ENCODE measurements around the gene IL37.
"Not testable (repeated sequence)": the region's sequence is repeated elsewhere in the genome, so short reads cannot be mapped to it uniquely, and the experiment has no call there.

IL37 gene

GRCh38 chr2:112889976-112890375 lies 21.0 kb upstream of the IL37 start:
- DNase-seq (ENCODE audit: low read depth, low spot score): no peak

DNA sequence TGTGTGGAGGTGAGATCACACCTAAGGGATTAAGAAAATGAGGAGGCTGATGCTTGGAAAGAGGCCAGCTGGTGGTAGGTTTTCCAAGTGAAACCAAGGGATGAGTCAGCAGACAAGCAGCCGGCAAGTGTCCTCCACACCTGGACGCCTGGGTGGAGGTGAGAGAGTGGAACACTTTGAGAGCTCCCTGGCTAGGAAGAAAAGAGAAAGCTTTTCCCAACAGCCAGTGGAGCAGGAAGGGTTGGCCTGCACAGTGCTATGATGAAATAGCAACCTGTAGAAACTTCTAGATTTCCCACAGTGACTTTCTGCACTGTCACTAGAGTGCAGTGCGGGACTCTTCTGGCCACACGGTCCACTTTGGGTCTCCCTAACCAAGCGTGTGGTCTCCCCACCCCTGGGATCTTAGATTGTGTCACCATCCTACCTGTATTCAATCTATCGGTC lies 19.6 kb upstream of the IL37 start:
- DNase-seq (ENCODE audit: low read depth, low spot score): no peak

- no peak for DNase-seq (ENCODE audit: low read depth, low spot score)
These were observed 17.2 kb upstream of the IL37 start for GRCh38 chr2:112893752-112894151.

GRCh38 chr2:112896909-112897623 lies 13.9 kb upstream of the IL37 start:
- DNase-seq (ENCODE audit: low read depth, low spot score): no peak

- no peak for DNase-seq (ENCODE audit: low read depth, low spot score)
These were observed 13.4 kb upstream of the IL37 start for GRCh38 chr2:112897624-112897978.

GRCh38 chr2:112901431-112902065 lies 9.4 kb upstream of the IL37 start:
- DNase-seq (ENCODE audit: low read depth, low spot score): not testable (repeated sequence)

- DNase-seq (ENCODE audit: low read depth, low spot score): no peak
These were observed 8.1 kb upstream of the IL37 start for GRCh38 chr2:112902816-112903215.

- DNase-seq (ENCODE audit: low read depth, low spot score): no peak
These were observed 6.1 kb upstream of the IL37 start for GRCh38 chr2:112904883-112905282.

DNA sequence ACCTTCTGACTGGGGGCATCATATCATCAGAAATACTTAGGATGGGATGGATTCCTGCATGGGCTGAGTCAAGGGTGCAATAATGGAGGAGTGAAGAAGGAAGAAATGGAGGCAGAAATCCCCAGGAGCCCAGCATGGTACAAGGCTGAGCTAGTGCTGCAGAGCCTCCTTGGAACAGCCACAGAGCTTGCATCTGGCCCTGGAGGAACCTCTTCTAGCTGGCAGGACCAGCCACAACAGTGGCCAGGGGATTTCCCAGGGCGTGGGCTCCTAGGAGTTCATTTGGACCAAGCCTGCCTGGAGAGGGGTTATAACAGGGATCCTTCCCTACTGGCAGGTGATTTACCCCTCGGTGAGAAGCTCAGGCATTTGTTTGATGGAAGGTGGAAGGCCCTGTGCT lies 4.7 kb upstream of the IL37 start:
- no peak for DNase-seq (ENCODE audit: low read depth, low spot score)

DNA sequence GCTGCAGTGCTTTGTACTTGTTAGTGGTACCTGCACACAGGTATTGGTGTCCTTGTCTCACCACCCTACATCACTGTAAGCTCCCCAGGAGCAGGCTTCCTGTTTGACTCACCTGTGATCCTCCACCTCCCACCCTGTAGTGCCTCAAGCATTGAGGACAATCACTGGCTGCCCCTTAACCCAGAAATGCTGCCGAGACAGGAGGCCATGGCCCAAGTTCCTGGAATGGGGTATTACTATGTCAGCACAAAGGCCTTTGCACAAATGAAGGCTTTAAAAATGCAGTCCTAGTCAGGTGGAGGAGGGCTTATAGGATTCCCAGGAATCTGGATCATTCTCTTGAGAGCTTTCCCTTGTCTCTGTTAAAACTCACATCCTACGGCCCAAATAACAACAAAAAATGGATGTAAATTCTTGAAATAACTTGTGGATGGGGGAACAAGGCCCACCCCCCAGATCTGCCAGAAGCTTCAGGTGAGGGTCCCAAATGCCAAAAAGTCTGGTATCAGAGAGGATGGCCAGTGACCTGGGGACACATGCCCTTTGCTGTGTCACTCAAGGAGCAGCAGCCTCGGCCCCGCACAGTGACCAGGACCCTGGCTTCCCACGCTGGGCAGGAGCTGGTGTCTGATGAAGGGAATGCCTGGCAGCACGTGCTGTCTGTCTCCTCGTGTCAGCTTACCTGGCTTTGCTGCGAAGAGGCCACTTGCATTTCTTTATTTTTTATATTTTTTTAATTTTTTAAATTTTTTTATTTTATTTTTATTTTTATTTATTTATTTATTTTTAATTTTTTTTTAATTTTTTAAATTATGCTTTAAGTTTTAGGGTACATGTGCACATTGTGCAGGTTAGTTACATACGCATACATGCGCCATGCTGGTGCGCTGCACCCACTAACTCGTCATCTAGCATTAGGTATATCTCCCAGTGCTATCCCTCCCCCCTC lies 3.7 kb upstream of the IL37 start:
- no peak for DNase-seq (ENCODE audit: low read depth, low spot score)

DNA sequence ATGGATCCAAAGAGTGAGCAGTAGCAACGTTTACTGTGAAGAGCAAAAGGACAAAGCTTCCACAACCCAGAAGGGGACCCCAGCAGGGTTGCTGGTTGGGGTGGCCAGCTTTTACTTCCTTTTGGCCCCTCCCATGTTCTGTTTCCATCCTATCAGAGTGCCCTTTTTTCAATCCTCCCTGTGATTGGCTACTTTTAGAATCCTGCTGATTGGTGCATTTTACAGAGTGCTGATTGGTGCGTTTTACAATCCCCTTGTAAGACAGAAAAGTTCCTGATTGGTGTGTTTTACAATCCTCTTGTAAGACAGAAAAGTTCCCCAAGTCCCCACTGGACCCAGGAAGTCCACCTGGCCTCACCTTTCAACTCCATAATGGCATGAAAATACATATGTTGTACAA lies 2.4 kb upstream of the IL37 start:
- not testable (repeated sequence) for DNase-seq (ENCODE audit: low read depth, low spot score)

DNA sequence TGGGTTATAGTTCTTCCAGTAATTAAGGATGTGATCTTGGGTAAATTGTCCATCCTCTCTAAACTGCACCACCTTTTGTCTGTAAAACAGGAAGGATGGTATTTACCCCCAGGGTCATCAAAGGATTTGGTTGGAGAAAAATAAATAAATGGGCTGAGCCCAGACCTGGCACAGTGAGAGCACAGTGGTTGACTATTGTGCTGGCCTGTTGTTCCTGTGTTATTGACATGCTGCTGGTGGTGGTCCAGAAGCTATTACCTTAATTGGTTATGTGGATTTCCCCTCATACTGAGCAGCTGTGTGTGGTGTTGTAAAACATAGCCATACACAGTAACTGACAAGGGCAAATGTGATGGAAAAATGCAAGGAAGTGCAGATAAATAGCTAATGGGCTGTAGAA lies 746 bp upstream of the IL37 start:
- DNase-seq (ENCODE audit: low read depth, low spot score): no peak

GRCh38 chr2:112912403-112912802 lies 1.4 kb downstream of the IL37 start:
- no peak for DNase-seq (ENCODE audit: low read depth, low spot score)

GRCh38 chr2:112915300-112916144 lies 4.6 kb downstream of the IL37 start:
- no peak for DNase-seq (ENCODE audit: low read depth, low spot score)

DNA sequence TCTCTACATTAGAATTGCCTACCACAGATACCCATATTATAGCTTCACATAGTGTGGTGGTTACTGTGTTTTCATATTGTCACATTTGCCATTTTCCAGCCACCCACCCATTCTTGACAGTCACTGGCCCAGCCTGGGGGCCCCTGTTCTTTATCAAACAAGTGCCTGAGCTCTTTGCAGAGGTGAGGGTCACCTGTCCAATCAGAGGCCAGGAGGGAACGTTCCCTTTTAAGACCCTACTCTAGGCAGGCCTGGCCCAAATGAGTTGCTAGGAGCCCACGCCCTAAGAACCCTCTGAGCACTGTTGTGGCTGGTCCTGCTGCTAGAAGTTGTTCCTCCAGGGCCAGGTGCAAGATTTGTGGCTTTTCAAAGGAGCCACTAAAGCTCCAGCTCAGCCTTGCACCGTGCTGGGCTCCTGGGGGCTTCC lies 5.2 kb downstream of the IL37 start:
- DNase-seq (ENCODE audit: low read depth, low spot score): no peak

- DNase-seq (ENCODE audit: low read depth, low spot score): no peak
These were observed 5.8 kb downstream of the IL37 start for GRCh38 chr2:112916625-112917247.

DNA sequence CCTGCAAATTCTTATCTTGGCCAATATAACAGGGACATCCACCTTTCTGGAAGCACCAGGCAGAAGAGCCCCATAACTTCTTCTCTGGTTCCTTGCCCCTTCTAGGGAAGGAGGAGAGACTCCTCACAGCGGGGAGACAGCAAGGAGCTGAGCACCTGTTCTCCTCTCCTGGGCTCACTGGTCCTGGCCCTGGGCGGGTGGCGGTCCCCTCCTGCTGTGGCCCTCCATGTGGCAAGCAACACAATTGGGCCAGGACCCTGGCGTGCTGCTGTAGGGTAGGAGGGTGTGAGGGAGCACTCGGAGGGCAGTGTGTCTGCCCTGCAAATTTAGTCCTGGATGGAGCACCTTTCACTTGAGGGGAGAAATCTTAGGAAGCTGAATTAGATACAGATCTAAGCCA lies 6.9 kb downstream of the IL37 start:
- DNase-seq (ENCODE audit: low read depth, low spot score): no peak

DNA sequence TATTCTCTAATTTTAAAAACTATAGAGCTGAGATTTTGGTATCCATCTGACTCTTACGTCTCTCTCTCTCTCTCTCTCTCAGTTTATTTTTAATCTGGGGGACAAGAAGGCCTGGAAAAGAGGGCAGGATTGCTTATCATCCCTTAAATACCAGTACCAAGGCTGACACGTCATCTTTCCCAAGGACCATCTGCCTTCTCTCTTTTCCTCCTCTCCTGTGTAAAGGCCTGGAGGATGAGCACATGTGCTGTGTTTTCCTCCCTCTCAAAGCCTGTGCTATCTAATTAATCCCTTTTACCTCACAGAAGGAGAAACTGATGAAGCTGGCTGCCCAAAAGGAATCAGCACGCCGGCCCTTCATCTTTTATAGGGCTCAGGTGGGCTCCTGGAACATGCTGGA lies 7.3 kb downstream of the IL37 start:
- no peak for DNase-seq (ENCODE audit: low read depth, low spot score)

- DNase-seq (ENCODE audit: low read depth, low spot score): no peak
These were observed 8.1 kb downstream of the IL37 start for GRCh38 chr2:112919086-112919485.

DNA sequence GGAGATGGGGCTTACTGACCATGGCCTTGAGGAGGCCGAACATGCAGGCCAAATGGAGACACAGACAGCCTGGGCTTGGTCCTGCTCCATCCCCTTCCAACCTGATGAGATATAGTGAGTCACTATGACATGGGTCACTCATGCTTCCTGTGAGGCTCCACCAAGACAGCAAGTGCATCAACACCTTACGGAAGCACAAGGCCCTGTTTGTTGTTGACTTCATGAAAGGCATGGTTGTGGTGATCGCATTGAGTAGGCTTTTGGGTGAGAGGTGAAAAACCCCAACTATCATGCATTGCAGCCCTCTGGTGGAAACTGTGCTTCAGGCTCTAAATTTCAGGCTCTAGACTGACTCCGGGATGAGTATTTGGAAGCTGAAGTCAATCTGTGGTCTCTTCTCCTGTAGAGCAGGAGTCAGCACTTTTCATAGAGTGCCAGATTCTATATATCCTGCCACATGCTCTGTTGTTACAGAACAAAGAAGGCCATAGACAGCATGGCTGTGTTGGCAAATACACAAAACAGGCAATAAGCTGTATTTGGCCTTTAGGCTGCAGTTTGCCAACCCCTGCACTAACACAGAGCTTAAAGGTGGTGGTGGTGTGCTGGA lies 10.1 kb downstream of the IL37 start:
- no peak for DNase-seq (ENCODE audit: low read depth, low spot score)

DNA sequence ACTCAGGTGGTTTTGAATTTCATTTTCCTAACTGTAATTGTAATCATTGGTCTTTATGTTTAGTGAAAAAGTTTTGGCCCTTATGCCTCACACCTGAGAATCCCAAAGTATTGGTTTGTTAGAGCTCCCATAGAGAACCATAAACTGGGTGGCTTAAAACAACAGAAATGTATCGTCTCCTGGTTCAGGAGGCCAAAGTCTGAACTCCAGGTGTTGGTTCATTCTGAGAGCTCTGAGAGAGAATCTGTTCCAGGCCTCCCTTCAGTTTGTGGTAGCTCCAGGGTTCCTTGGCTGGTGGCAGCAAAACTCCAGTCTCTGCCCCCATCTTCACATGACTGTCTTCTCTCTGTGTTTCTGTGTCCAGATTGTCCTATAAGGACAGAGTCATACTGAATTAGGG lies 11.0 kb downstream of the IL37 start:
- no peak for DNase-seq (ENCODE audit: low read depth, low spot score)
